ENCODE data around the gene DBN1. TPM values are rescaled to one million over a fixed set of nuclear protein-coding genes. Genes with fewer than 3 reads are reported as not detected.

DBN1 gene
- total RNA-seq, 1 donor from 2014 or later = 1,261 TPM

DNA sequence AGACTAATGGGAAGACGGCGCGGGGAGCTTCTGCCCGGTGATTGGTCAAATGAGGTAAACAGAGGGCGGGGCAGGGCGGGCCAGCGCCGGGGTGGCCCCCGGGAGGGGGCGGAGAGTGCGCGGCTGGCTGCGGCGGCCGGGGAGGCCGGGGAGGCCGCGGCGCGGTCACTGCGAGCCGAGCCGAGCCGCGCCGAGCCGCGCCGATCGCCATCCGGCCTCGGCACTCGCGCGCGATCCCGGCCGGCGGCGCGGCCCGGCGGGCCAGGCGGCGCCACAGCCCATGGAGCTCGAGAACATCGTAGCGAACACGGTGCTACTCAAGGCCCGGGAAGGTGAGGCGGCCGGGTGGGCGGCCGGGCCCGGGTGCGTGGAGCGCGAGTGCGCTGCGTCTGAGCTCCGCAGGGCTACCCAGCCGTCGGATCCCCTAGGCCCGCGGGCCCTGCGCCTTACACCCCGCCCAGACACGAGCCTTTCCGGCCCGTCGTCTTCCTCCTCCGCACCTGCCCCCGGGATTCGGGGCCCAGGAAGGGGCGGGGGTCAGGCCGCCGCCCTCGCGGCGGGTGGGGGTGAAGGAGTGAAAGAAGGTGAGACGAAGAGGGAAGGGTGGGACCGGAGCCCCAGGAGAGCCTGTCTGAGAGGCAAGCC lies 46.7 kb downstream of the DBN1 start, which contains the start of gene GRK6:
TSS of gene GRK6 (plus strand) at position 111 of the 645 bp plus-strand sequence. CDS start at position 281, 170 bp downstream.
- H3K36me3 Mint-ChIP-seq (ENCODE audit: unreplicated experiment) = no peaks in the 10 kb centered on the region
- peaks cover 8% of the 10 kb centered on the region for H3K9me3 Mint-ChIP-seq (ENCODE audit: unreplicated experiment)
- peak within 1 kb of the TSS; percentile 94 for H3K4me3 Mint-ChIP-seq (ENCODE audit: unreplicated experiment)
- TF ChIP-seq CTCF (IDR thresholded peaks at IDR 0.05; ENCODE audit: partially characterized antibody, unreplicated experiment) = no peak
- H3K27ac Mint-ChIP-seq (ENCODE audit: unreplicated experiment) = peak within 1 kb of the TSS; percentile 98
- peaks cover 10% of the 10 kb centered on the region for H3K4me1 Mint-ChIP-seq (ENCODE audit: low read depth, unreplicated experiment)
- H3K27me3 Mint-ChIP-seq (ENCODE audit: unreplicated experiment) = peaks cover 8% of the 10 kb centered on the region
- peak; percentile 55 for DNase-seq

DNA sequence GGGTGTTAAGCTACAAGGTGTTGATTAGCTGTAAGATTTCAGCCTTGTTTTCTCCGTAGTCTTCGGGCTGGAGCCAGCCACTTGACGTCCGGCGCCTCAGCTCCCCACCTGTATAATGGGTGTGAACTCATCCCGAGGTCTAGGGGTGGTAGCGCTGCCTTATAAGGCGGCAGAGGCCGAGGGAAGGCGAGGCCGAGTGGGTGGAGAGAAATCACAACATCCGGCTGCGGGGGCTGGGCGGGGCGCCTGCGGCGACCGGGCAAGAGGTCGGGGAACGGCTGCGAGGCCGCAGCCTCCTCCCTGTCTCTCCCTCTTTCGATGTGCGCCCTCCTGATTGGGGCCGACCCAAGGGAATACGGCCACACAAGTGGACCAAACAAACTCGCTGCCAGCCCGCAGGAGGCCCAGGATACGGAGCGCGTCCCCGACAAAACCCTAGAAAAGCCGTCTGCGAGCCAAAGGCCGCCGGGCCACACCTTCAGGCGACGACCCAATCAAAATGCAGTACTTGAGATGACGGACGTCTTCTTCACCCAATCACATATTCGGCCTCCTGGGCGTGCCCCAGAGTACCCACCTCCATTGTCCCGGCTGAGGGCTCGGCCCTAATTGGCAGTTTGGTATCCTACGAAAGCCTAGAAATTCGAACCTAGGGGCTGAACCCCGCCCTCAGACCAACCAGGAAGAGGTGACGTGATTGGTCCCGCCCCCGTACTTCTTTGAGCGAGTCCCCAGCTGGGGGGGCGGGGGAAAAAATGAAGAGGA lies 47.5 kb downstream of the DBN1 start:
- peaks cover 9% of the 10 kb centered on the region for H3K9me3 Mint-ChIP-seq (ENCODE audit: unreplicated experiment)
- H3K4me1 Mint-ChIP-seq (ENCODE audit: low read depth, unreplicated experiment) = peaks cover 14% of the 10 kb centered on the region
- H3K27me3 Mint-ChIP-seq (ENCODE audit: unreplicated experiment) = peaks cover 8% of the 10 kb centered on the region
- peak overlapping the region; percentile 98 for H3K27ac Mint-ChIP-seq (ENCODE audit: unreplicated experiment)
- TF ChIP-seq CTCF (IDR thresholded peaks at IDR 0.05; ENCODE audit: partially characterized antibody, unreplicated experiment) = no peak
- peak; percentile 97 for DNase-seq
- H3K36me3 Mint-ChIP-seq (ENCODE audit: unreplicated experiment) = no peaks in the 10 kb centered on the region
- H3K4me3 Mint-ChIP-seq (ENCODE audit: unreplicated experiment) = peak overlapping the region; percentile 94

DNA sequence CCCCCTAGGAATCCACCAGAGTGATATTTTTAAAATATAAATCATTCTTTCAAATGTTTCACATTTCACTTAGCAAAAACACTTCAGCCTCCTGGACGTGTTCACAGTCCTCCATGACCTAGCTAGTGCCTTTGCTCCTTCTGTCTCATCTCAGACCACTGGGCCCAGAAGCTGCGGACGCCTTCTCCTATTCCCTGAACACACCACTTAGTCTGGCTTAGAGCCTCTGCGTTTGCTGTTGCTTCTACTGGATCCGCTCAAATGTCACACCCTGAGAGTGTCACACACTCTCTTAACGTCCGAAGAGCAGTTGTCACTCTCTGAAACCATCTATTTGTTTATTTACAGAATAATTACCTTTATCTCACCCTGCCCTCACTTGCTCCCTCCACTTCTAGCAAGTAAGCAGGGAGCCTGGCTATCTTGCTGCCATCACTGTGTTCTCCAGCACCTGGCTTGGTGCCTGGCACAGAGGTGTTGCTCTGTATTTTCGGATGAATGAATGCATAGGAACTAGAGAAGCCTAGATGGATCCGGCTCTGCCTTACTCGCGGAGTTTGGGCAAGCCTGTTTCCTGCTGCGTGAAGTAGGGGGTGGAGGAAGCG lies 48.1 kb downstream of the DBN1 start:
- no peak for TF ChIP-seq CTCF (IDR thresholded peaks at IDR 0.05; ENCODE audit: partially characterized antibody, unreplicated experiment)
- peaks cover 15% of the 10 kb centered on the region for H3K4me1 Mint-ChIP-seq (ENCODE audit: low read depth, unreplicated experiment)
- no peak for DNase-seq
- peak overlapping the region; percentile 98 for H3K27ac Mint-ChIP-seq (ENCODE audit: unreplicated experiment)
- H3K27me3 Mint-ChIP-seq (ENCODE audit: unreplicated experiment) = peaks cover 8% of the 10 kb centered on the region
- H3K4me3 Mint-ChIP-seq (ENCODE audit: unreplicated experiment) = peak overlapping the region; percentile 94
- H3K9me3 Mint-ChIP-seq (ENCODE audit: unreplicated experiment) = peaks cover 10% of the 10 kb centered on the region
- no peaks in the 10 kb centered on the region for H3K36me3 Mint-ChIP-seq (ENCODE audit: unreplicated experiment)

DNA sequence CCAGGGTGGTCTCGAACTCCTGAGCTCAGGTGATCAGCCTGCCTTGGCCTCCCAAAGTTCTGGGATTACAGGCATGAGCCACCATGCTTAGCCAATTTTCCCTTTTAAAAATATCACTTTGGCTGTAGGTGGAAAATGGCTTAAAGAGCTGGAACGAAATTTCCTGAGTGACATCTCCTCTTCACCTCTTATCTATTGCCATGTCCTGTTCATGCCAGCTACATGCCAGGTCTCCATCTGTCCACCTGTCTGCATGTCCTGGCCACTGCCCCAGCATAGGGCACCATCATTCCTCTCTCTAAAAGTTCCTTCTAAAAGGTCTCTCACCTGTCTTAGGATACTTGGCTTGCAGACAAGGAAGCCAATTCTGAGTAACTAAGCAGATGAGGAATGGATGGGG lies 49.8 kb downstream of the DBN1 start:
- H3K9me3 Mint-ChIP-seq (ENCODE audit: unreplicated experiment) = peaks cover 10% of the 10 kb centered on the region
- no peak overlapping the region for H3K4me3 Mint-ChIP-seq (ENCODE audit: unreplicated experiment)
- TF ChIP-seq CTCF (IDR thresholded peaks at IDR 0.05; ENCODE audit: partially characterized antibody, unreplicated experiment) = no peak
- H3K36me3 Mint-ChIP-seq (ENCODE audit: unreplicated experiment) = no peaks in the 10 kb centered on the region
- H3K27ac Mint-ChIP-seq (ENCODE audit: unreplicated experiment) = no peak overlapping the region
- H3K27me3 Mint-ChIP-seq (ENCODE audit: unreplicated experiment) = peaks cover 4% of the 10 kb centered on the region
- H3K4me1 Mint-ChIP-seq (ENCODE audit: low read depth, unreplicated experiment) = peaks cover 13% of the 10 kb centered on the region
- no peak for DNase-seq
